GM21390 (cell line): ENCODE measurements around the gene TMEM53.
A peak's percentile ranks its signal among the peaks of the same experiment; 100 is the strongest.

ENCODE experiments used
- ATAC-seq: cut with Tn5 transposase; IDR thresholded peaks from one replicate; pipeline ENCODE4 v1.9.1; 2021; ENCODE audit not compliant: unreplicated experiment

The TMEM53 gene

DNA sequence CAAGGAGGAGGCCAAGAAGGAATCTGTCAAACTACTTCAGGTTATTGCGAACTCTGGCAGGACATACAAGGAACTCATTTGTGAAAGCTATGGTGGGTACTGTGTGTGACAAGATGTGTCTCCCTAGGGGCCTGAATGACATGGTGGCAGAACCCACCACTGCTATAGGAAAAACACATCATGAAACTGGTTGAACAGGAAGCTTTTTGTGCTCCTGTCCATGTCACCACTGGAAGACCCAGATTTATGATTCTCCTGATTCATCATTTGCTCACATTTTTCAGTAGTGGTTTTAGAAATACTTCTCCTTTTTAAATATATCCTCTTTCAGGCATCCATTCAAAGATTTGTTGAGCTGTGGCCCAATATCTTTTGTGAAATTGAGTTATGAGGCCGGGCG, 23.9 kb upstream of the TMEM53 start:
- ATAC-seq = no peak

DNA sequence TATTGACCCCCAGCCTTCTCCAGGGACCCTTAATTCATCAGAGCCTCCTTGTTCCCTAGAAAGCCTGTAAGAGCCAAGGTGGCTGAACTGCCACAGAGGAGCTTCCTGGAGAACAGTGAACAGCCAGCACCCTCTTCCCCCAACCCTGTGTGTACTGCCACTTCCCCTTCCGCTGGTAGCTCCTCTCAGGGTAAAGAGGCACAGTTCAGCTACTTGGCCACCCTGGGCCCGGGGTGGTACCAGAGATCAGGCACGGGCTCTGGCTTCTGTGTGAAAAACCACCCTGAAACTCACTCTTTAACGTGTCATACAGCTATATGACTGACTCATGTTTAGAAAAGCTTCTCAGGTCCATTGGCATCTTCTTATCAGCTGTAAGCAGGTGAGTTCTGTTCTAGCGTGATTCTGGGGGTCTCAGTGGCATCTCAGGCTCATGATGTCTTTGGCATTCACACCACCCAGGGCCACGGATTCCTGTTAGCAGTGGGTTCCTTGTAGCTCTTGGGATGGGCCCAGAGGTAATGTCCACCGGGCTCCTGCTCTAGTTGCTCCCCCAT, 22.6 kb upstream of the TMEM53 start:
- no peak for ATAC-seq

DNA sequence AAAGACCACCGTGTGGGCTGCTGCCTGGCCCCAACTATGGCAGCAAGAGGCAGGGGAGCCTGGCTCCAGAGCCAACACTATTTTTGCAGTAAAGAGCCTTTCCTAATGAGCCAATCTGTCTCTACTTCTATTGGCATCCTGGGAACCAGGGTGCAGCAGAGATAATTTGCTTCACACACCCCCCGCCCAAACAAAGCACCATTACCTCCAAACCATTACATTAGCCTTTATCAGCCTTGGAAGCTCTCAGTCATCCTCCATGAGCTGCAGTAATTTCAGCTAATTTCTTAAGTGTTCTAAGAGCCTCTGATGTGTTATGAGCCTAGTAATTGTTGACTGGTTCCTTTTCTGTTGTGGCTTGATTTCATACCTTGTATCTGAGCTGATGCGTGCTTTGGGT, 21.8 kb upstream of the TMEM53 start:
- ATAC-seq = no peak

DNA sequence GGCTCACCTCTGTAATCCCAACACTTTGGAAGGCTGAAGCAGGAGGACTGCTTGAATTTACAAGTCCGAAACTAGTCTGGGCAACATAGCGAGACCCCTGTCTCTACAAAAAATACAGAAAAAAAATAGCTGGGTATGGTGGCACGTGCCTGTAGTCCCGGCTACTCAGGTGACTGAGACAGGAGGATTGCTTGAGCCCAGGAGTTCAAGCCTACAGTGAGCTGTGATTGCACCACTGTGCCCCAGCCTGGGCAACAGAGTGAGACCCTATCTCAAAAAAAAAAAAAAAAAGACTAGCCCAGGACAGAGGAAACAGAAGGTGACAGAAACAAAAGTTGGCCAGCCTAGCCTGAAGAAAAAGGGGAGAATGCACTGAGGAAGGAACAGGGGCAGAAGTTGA, 21.4 kb upstream of the TMEM53 start:
- ATAC-seq = no peak

DNA sequence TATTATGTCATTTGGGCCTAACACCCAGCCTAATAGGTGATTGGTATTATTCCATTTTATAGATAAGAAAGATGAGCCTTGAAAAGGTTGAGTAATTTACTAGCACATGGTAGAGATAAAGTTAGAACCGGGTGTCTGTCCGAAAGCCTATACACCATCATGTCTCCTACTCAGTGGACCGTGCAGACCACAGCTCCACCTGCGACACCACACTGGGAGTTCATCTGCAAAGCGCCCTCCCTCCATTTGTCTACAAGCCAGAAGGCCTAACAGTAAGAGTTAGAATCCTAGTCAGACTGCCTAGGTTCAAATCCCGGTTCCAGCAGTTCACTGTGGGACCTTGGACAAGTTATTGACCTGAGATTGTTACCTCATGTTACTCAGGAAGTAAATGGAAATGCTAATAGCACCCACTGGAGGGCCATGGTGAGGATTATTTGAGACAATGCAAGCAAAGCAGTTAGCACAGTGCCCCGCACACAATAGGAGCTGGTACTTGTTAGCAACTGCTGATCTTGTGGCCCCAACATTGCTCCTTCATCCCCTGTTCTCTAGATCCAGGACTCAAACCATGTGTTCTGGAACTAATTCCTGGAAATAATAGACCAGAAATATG, 20.7 kb upstream of the TMEM53 start:
- ATAC-seq = peak; percentile 82

DNA sequence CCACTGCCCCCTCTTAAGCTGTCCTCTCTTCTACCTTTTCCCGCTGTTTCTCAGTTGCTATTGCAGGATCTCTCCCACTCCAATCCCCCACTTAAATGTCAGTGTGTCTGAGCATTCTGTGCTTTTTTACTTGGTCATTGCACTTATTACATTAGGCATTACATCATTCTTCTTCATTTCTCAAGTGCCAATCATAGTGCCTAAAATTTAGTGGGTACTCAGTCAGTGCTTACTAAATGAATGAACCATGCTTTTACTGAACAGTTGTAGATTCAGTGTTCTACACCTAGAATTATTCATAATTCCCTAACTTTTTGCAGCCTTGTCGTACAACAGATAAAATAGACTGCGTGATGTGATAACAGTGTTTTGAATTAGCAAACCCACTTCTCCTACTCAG, 19.6 kb upstream of the TMEM53 start:
- no peak for ATAC-seq

DNA sequence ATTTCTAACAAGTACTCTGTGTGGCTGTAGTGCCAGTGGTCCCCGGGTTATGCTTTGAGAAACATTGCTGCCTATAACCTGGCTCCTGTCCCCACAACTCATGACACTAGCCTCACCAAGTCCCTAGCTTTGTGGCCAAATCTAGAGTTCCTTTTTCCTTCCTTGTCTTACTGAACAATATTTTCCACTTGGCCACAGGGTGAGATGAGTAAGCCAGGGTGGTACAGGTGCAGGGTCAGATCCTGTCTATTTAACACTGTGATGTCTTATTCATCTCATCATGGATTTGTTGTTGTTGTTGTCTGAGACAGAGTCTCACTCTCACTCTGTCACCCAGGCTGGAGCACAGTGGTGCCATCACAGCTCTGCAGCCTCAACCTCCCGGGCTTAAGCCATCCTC, 18.9 kb upstream of the TMEM53 start:
- ATAC-seq = no peak

DNA sequence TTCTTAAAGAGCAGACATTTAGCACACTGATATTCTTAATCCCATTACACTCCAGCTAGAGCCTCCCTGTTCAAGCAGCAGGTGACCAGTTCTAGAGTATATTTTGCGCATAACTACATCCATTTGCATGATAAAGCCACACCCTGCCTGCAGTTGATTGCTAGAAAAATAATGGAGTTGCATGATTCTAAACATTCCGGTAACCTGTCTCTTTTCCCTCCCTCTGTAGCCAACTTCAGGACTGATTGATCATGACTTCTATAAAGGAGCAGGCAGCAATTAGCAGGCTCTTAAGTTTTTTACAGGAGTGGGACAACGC, 15.1 kb upstream of the TMEM53 start:
- ATAC-seq = no peak

DNA sequence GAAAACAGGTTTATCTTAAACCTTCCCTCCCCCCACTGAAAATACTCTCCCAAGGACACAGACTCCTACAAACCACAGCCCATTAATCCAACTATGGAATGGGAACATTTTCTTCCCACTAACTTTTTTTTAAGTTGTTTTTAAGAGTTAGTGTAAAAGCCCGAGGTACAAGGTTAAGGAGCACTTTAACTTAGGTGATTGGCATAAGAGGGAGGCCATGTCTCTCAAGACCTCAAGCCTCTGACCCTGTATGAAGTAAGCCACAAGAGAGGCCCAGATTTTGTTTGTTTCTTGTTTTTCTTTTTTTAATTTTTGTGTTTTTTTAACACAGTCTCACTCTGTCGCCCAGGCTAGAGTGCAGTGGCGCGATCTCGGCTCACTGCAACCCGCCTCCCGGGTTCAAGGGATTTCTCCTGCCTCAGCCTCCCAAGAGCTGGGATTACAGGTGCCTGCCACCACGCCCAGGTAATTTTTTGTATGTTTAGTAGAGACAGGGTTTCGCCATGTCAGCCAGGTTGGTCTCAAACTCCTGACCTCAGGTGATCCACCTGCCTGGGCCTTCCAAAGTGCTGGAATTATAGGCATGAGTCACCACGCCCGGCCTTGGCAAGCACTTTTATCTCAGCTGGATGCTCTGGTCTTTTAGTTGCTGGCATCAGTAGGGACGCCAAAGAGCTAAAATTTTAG, 14.6 kb upstream of the TMEM53 start:
- ATAC-seq = no peak

DNA sequence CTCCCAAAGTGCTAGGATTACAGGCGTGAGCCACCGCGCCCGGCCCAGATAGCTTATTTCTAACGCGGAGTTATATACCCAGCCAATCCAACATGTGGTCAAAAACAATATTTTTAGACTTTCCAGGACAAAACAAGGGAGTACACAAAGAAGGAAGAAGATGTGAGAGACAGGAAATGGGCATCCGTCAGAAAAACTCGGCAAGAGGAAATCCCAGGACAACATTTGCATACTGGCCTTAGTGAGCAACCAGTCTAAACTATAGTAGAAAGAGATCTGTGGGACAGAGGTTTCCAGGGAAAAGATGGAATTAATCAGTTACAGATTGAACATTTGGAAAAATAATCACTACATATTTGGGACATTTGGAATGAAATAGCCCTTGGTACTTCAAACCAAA, 11.6 kb upstream of the TMEM53 start:
- ATAC-seq = no peak

DNA sequence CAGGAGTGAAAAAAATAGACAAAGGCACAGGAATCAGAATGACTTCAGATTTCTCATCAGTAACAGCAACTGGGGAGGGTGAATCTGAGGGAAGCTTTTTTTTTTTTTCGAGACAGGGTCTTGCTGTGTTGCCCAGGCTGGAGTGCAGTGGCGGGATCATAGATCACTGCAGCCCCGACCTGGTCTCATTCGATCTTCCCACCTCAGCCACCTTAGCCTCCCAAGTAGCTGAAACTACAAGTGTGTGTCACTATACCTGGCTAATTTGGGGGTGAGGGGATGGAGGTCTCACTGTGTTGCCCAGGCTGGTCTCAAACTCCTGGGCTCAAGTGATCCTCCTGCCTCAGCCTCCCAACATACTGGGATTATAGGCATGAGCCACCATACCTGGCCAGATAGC, 10.9 kb upstream of the TMEM53 start:
- no peak for ATAC-seq

DNA sequence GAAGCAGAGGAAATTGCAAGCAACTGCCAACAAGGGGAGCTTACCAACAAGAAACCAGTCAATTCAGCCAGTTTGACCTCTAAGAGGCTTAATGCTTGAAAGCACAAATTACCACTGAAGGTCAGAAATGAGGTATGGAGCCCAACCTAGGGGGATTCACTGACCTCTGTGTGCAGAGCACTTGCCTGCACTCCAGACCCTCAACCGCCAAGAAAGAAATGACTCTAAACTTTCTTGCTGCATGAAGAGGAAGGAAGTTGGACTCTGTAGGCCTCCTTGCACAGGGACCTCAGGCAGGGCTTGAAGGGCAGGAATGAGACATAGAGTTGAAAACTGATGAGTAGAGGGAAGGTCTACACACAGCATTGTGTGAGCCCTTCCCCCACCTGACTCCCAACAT, 10.2 kb upstream of the TMEM53 start:
- ATAC-seq = peak; percentile 81

DNA sequence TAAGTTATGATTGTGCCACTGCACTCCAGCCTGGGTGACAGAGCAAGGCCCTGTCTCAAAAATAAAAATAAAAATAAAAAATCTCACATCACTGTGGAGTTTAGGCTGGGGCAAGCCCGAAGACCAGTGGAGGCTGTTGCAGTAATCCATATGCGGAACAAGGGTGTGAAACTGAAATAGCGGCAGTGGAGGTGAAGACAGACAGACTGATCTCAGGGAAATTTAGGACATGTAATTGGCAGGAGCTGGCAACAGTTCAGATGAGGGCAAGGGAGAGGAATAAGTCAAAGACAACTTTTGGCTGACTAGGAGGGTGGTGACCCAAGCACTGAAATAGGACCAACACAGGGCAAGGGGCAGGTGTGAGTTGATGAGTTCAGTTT, 8.6 kb upstream of the TMEM53 start:
- no peak for ATAC-seq

DNA sequence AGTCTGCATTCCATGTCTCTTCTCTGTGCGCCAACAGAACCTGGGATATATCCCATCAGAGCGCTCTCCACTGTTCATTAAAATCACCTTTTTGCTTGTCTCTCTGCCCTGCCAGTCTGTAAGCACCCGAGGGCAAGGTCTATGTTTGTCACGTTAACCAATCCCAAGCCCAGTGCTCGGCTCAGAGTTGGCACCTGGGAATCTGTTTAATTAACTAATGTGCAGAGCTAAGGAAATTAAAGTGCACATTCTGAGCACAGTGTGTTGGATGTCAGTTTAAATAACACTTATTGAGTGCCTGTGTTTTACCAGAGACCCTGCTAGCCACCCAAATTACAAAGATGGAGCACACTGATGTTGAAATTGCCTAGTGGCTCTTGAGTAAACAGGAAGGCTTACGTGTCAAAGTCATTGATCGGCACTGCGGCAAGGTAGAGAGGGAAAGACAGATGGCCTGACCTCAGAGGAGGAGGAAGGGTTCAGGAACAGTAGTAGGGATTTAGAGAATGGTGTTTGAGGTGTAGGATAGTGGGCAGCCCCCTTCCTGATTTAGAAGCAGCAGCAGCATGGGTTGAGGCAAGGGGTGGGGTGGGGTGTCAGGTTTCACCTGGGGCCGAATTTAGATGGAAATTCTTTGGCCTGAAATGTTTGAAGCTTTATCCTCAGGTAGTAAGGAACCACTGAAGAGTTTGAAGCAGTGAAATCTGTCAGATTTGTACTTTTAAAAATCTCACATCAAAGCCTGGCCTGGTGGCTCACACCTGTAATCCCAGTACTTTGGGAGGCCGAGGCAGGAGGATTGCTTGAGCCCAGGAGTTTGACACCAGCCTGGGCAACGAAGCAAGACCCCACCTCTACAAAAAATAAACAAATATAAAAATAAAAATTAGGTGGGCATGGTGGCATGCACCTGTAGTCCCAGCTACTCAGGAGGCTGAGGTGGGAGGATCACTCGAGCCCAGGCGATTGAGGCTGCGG, 7.9 kb upstream of the TMEM53 start:
- ATAC-seq = no peak

DNA sequence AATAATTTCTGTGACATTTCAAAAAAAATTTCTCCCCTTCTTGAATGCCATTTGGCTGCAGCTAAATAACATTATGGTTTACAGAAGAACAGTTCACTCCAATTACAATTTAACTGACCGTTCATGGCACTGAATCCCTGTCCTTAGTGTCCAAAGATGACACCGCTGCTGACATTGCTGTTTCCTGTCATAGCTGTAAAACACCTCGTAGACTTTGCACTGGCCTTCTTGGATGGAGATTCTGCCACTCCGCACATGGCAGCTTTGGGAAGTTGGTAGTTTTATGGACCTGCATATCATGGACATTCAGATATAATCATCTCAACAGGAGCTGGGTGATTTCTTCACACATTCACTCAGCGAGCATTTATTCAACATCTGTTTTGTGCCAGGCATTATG, 5.2 kb upstream of the TMEM53 start:
- no peak for ATAC-seq

DNA sequence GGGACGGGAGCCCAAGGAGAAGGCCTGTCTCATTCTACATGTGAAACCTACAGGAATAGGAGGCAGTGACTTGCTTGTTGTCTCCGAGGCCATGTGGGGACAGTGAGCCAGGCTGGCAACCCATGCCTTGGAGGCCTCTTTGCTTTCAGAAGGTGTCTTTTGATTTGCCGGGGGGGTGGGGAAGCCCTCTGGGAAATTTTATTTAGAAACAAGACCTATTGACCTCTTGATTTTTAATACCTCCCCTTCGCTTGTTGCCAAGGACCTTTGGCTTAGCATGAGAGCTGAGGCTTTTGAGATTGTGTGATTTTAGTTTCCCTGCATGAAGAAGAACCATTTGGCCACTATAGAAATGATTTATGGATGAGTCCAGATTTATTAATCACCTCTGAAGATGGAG, 4.3 kb upstream of the TMEM53 start:
- ATAC-seq = no peak

DNA sequence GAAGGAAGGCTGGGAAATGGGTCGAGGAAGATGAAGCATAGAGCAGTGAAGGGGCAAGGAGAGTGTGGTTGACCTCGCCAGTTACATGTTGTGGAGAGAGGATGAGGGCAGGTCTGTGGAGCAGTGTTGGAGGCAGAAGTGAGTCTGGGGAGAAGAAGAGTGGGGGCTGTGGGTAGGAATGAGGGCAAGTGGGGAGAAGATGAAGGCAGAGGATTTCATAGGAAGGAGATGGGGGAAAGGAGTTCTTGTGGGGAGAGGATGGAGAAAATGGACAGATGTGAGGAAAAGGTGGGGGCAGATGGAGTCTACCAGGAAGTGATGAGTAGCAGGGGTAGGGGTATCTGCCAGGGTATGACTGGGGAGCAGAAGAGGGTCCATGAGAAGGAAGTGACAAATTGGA, 3.8 kb upstream of the TMEM53 start:
- no peak for ATAC-seq

DNA sequence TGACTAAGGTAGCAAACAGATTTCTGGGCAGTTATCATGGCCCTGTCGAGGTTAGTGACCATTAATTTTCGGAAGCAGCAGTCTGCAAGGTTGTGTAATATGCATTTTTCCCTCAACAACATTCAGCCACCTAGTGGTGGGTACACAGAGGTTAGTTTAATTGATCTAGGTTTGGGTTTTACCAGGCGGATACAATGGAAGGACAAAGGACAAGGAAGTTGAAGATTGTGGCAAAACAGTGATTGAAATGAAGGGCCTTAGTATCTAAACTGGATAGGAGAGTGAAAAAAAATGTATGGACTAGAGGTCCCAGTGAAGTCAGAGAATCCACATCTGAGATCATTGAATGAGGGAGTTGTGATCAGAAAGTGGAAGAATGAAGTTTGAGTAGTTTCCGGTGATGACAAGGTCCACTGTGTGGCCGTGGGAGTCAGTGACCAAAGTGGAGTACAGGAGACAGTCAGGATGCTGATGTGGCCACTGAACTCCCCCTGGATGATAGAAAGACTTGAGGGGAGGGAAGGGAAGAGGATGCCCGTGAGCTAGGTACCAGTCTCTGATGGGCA, 3.0 kb upstream of the TMEM53 start:
- ATAC-seq = no peak

DNA sequence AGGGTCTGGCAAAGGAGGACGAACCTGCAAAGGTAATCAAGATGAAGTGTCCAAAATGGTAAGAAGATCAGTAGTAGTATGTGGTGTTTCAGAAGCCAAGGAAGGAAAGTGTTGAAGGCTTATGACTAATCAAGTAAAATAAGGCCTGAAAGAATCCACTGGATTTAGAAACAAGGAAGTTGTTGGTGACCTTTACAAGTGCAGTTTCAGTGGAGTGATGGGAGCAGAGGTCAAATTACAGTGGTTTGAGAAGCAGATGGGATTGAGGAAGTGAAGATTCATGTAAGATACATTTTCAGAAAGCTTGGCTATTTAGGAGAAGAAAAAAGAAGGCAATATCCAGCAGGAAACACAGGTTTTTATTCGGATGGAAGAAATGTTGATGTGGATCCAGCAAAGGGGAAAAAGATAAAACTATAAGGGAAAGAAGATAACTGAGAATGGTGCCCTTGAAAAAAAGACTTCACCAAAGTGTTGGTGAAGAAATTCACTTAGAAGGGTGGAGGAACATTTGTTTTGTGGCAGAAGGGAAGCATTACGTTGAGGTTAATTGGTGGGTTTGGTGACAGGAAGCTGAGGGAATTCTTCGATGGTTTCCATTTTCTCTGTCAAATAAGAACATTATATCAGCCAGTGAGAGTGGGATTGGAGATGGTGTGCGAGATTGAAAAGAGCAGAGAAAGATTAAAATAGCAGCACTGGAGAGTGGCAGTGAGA, 2.4 kb upstream of the TMEM53 start:
- ATAC-seq = no peak

DNA sequence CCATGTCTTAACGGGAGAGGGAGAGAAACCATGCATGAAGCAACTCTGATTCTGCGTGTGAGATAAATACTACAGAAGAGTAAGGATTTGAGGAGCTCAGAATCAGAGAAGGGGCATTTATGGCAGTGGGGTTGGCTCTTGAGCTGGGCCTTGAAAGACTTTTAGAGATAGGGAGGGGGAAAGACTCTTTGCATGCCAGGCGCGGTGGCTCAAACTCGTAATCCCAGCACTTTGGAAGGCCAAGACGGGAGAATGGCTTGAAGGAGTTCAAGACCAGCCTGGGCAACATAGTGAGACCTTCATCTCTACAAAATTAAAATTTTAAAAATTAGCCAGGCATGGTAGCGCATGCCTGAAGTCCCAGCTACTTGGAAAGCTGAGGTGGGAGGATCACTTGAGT, 905 bp upstream of the TMEM53 start:
- no peak for ATAC-seq

DNA sequence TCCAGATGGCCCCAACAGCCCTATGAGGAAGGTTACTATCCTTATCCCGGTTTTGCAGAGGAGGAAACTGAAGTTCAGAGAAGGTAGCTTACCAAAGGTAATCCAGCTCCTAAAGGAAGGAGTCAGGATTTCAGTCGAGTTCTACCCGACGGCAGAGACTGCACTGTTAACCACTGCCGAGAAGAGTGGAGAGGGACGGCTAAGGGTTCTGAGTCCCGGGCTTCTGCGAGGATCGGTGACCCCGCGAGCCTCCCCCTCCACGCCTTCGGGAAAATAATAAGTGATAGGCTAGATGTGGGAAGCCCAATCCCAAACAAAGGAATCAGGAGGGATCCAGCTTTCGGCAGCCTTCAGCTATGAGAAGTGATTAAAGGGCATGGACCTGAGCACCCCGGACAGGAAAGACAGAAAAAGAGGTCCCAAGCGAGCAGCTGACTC, 587 bp downstream of the TMEM53 start:
- ATAC-seq = peak; percentile 1
